Panc1 (cell line): ENCODE results near the gene PCGF1.

Experiments used
- CTCF ChIP-seq: fragments of 450-650 bp; IDR thresholded peaks from 2 replicates; pipeline ENCODE4 v1.5.1; 2017; ENCODE audit warnings: mild to moderate bottlenecking
- POLR2AphosphoS5 ChIP-seq: IDR thresholded peaks from 2 replicates; pipeline ENCODE4 v1.6.1; 2012; ENCODE audit warnings: mild to moderate bottlenecking, low read depth, low read length, moderate library complexity
- REST ChIP-seq, 2 experiments: IDR thresholded peaks; 2 replicates each; pipeline ENCODE4 v1.6.1; 2011 to 2012; ENCODE audit warnings: low read depth in 2 of 2, control low read depth in 1 of 2, low read length in 1 of 2, mild to moderate bottlenecking in 1 of 2, moderate library complexity in 1 of 2; ENCODE audit not compliant: insufficient read depth in 1 of 2
- SIN3A ChIP-seq: IDR thresholded peaks from 2 replicates; pipeline ENCODE4 v1.6.1; 2012; ENCODE audit warnings: low read depth, mild to moderate bottlenecking, low read length, moderate library complexity, borderline replicate concordance; ENCODE audit not compliant: insufficient read depth
- TCF7L2 ChIP-seq: IDR thresholded peaks from 2 replicates; pipeline ENCODE4 v1.6.1; 2011; ENCODE audit warnings: mild to moderate bottlenecking, low read depth, low read length, inconsistent platforms

GRCh38 chr2:74546004-74546403 is 38.5 kb upstream of the PCGF1 start:
- TF ChIP-seq POLR2AphosphoS5 (no peak), REST (IDR thresholded peaks at IDR 0.05; ENCODE audit: insufficient read depth in 1 of 2, low read depth in 2 of 2, low read length in 1 of 2) (no peak), CTCF (no peak), TCF7L2 (no peak), SIN3A (no peak)
